CD14-positive monocyte (primary cell): ENCODE data around the gene AHI1. TPM values are rescaled to one million over a fixed set of nuclear protein-coding genes. Genes with fewer than 3 reads are reported as not detected.

Experiments
- DNase-seq, 3 donors: peaks; one replicate each; pipeline ENCODE4 v3.0.0-alpha.2; 2011 to 2022
- H2AFZ ChIP-seq: 2 replicates; pipeline ENCODE4 v1.6.0; 2012; ENCODE audit warnings: mild to moderate bottlenecking, low read depth, low read length, inconsistent platforms; ENCODE audit not compliant: insufficient read depth, poor library complexity, severe bottlenecking
- H3K27ac ChIP-seq, 2 donors: 1 replicate in 1 of 2; 2 replicates in 1 of 2; pipeline ENCODE4 v1.5.1; 2012 to 2013; ENCODE audit warnings: low read length in 2 of 2, control low read depth in 1 of 2, inconsistent platforms in 1 of 2, low read depth in 1 of 2, mild to moderate bottlenecking in 1 of 2
- H3K27me3 ChIP-seq, 2 donors: one replicate each; pipeline versions ENCODE4 v1.6.0 to v1.6.1; 2011 to 2013; ENCODE audit warnings: low read length in 2 of 2; ENCODE audit not compliant: control insufficient read depth in 2 of 2, insufficient read depth in 2 of 2
- H3K36me3 ChIP-seq, 2 donors: replicated peaks in 1 of 2; 1 replicate in 1 of 2; 2 replicates in 1 of 2; pipeline versions ENCODE4 v1.5.1 to v1.6.1; 2012 to 2013; ENCODE audit warnings: low read length in 2 of 2, control low read depth in 1 of 2, inconsistent platforms in 1 of 2, mild to moderate bottlenecking in 1 of 2; ENCODE audit not compliant: insufficient read depth in 2 of 2, control insufficient read depth in 1 of 2
- H3K4me1 ChIP-seq, 2 donors: 1 replicate in 1 of 2; 2 replicates in 1 of 2; pipeline versions ENCODE4 v1.5.1 to v1.6.1; 2012 to 2013; ENCODE audit warnings: low read length in 2 of 2, control low read depth in 1 of 2, inconsistent platforms in 1 of 2, mild to moderate bottlenecking in 1 of 2, moderate library complexity in 1 of 2; ENCODE audit not compliant: insufficient read depth in 2 of 2, control insufficient read depth in 1 of 2
- H3K4me2 ChIP-seq: replicated peaks from 2 replicates; pipeline ENCODE3; 2012; ENCODE audit warnings: low read length, moderate library complexity, mild to moderate bottlenecking; ENCODE audit not compliant: poor library complexity, severe bottlenecking; ENCODE audit errors: extremely low read depth
- H3K4me3 ChIP-seq, 3 experiments: fragments of 200-600 bp in 1 of 3; sonication (generic) in 1 of 3; replicated peaks in 1 of 3; 1 replicate in 2 of 3; 2 replicates in 1 of 3; pipeline ENCODE4 v1.5.1; 2011 to 2013; ENCODE audit warnings: low read length in 3 of 3, mild to moderate bottlenecking in 3 of 3, control low read depth in 2 of 3, low read depth in 2 of 3, inconsistent platforms in 1 of 3, moderate library complexity in 1 of 3
- H3K79me2 ChIP-seq: 2 replicates; pipeline ENCODE4 v1.6.0; 2012; ENCODE audit warnings: mild to moderate bottlenecking, control low read depth, inconsistent platforms, low read length, moderate library complexity; ENCODE audit not compliant: insufficient read depth
- H3K9ac ChIP-seq: 2 replicates; pipeline ENCODE4 v1.6.0; 2017; ENCODE audit warnings: low read length, mild to moderate bottlenecking; ENCODE audit not compliant: insufficient read depth, poor library complexity, severe bottlenecking
- H3K9me3 ChIP-seq, 2 donors: replicated peaks in 1 of 2; 1 replicate in 1 of 2; 2 replicates in 1 of 2; pipeline versions ENCODE4 v1.5.1 to v1.6.1; 2012 to 2013; ENCODE audit warnings: low read length in 2 of 2, control low read depth in 1 of 2; ENCODE audit not compliant: control insufficient read depth in 1 of 2, insufficient read depth in 1 of 2
- H4K20me1 ChIP-seq: 2 replicates; pipeline ENCODE4 v1.6.0; 2012; ENCODE audit warnings: mild to moderate bottlenecking, low read length, control low read depth, moderate library complexity; ENCODE audit not compliant: insufficient read depth
- H3K27ac Mint-ChIP-seq, 7 donors: one replicate each; pipeline ENCODE4 v1.8.0; 2020; ENCODE audit warnings: mild to moderate bottlenecking in 7 of 7, mixed read lengths in 7 of 7, moderate library complexity in 6 of 7, inconsistent platforms in 2 of 7
- H3K27me3 Mint-ChIP-seq, 3 donors: one replicate each; pipeline ENCODE4 v1.8.0; 2021 to 2022; ENCODE audit warnings: low read depth in 3 of 3, mild to moderate bottlenecking in 3 of 3, mixed read lengths in 3 of 3, moderate library complexity in 3 of 3, inconsistent platforms in 1 of 3
- H3K36me3 Mint-ChIP-seq, 2 donors: one replicate each; pipeline ENCODE4 v1.8.0; 2020; ENCODE audit warnings: mixed read lengths in 2 of 2, inconsistent platforms in 1 of 2, mild to moderate bottlenecking in 1 of 2
- H3K4me1 Mint-ChIP-seq: one replicate; pipeline ENCODE4 v1.8.0; 2020; ENCODE audit warnings: mild to moderate bottlenecking, mixed read lengths
- H3K4me3 Mint-ChIP-seq, 2 donors: one replicate each; pipeline ENCODE4 v1.8.0; 2020; ENCODE audit warnings: mild to moderate bottlenecking in 2 of 2, mixed read lengths in 2 of 2, moderate library complexity in 1 of 2
- H3K9me3 Mint-ChIP-seq, 7 donors: one replicate each; pipeline ENCODE4 v1.8.0; 2020 to 2022; ENCODE audit warnings: mixed read lengths in 7 of 7, mild to moderate bottlenecking in 6 of 7, moderate library complexity in 6 of 7, inconsistent platforms in 2 of 7
- CTCF ChIP-seq: fragments of 200-600 bp; IDR thresholded peaks from one replicate; pipeline ENCODE4 v1.8.0; 2022; ENCODE audit warnings: antibody characterized with exemption, mild to moderate bottlenecking
- WGBS: methylation state at CpG from one replicate; pipeline ENCODE4 v1.1.5; 2013; ENCODE audit warnings: missing lambda C conversion rate; ENCODE audit not compliant: insufficient coverage; 5-methylcytosine and 5-hydroxymethylcytosine counted together
- intact Hi-C, 2 donors: fragments of 100-400 bp; cut with micrococcal nuclease; formaldehyde crosslinking; loops; one replicate each; pipeline versions ENCODE4 v1.15.0 to v1.15.1; 2023
- polyA plus RNA-seq, 3 donors: library from polyadenylated mRNA; depleted of rRNA in 1 of 3; unstranded in 2 of 3; stranded (reverse) in 1 of 3; fragments of 300-500 nt in 2 of 3; fragments of >200 nt in 1 of 3; fragmentation: Illumina TruSeq in 2 of 3; gene quantifications; 1 replicate in 2 of 3; 2 replicates in 1 of 3; pipeline ENCODE4 v1.2.3, GENCODE V29; 2012 to 2021

AHI1 gene
- polyA plus RNA-seq, 3 donors: 0.91 to 2.8 (median 1.4) TPM

GRCh38 chr6:135310291-135310690, 187.2 kb downstream of the AHI1 start:
- Mint-ChIP-seq H3K36me3 (no peaks in the 10 kb centered on the region), H3K27ac (no peak overlapping the region), H3K9me3 (no peaks in the 10 kb centered on the region), H3K27me3 (peaks cover 0 to 4% (median 1%) of the 10 kb centered on the region in 3 donors), H3K4me1 (peaks cover 38% of the 10 kb centered on the region), H3K4me3 (no peak overlapping the region)
- Histone ChIP-seq H3K36me3 (no peaks in the 10 kb centered on the region), H3K4me1 (peaks cover 19 to 35% of the 10 kb centered on the region in 2 donors), H3K9ac (no peak overlapping the region), H3K27me3 (no peaks in the 10 kb centered on the region), H3K4me2 (no peak overlapping the region), H4K20me1 (no peaks in the 10 kb centered on the region), H3K27ac (no peak overlapping the region), H2AFZ (no peak overlapping the region), H3K79me2 (no peaks in the 10 kb centered on the region), H3K4me3 (no peak overlapping the region), H3K9me3 (no peaks in the 10 kb centered on the region)
- intact Hi-C loops: no loop called here
- 0% methylated on average over 1 of the region's 1 CpG for WGBS
- DNase-seq: peak; percentile 18 to 43 (median 24)
- TF ChIP-seq CTCF: no peak

- Histone ChIP-seq H2AFZ (no peak overlapping the region), H3K27me3 (no peaks in the 10 kb centered on the region), H3K27ac (peak overlapping the region in 1 of 2 donors; percentile 60), H3K4me3 (peak overlapping the region in 2 of 3 experiments; percentile 7 to 52), H4K20me1 (no peaks in the 10 kb centered on the region), H3K4me1 (peaks cover 23 to 32% of the 10 kb centered on the region in 2 donors), H3K79me2 (no peaks in the 10 kb centered on the region), H3K9me3 (no peaks in the 10 kb centered on the region), H3K36me3 (no peaks in the 10 kb centered on the region), H3K4me2 (peak overlapping the region; percentile 63), H3K9ac (no peak overlapping the region)
- DNase-seq: peak; percentile 15 to 52 (median 47)
- intact Hi-C loops: no loop called here
- 0% methylated on average over 1 of the region's 5 CpGs for WGBS
- no peak for TF ChIP-seq CTCF
- Mint-ChIP-seq H3K36me3 (no peaks in the 10 kb centered on the region), H3K9me3 (no peaks in the 10 kb centered on the region), H3K27me3 (peaks cover 0 to 2% (median 0%) of the 10 kb centered on the region in 3 donors), H3K4me3 (peak overlapping the region; percentile 3 to 64), H3K27ac (peak overlapping the region in 6 of 7 donors; percentile 9 to 87 (median 78)), H3K4me1 (peaks cover 29% of the 10 kb centered on the region)
These were observed 190.7 kb downstream of the AHI1 start for GRCh38 chr6:135306740-135307420.
